K562 (cell line): Measurements from ENCODE around the gene AHCYL2. TPM values are rescaled to one million over a fixed set of nuclear protein-coding genes. Genes with fewer than 3 reads are reported as not detected.

ENCODE experiments used
- ATAC-seq: fragments of 200-7000 bp; cut with Tn5 transposase; 3 replicates; pipeline ENCODE4 v1.9.1; 2020; ENCODE audit warnings: moderate library complexity
- BruUV-seq: library from RNA; stranded (reverse); fragments of 400-500 nt; replicated peaks from 2 replicates; lab custom pipeline; 2021; lab: Mats Ljungman, UMichigan
- CTCF ChIA-PET: fragments of 300-600 bp; formaldehyde crosslinking; extraction: SDS; loops from one replicate; lab custom pipeline; 2021; ENCODE audit warnings: low intra/inter-chr PET ratio; lab: Yijun Ruan, JAX
- POLR2A ChIA-PET: fragments of 300-600, 350-650 bp; sonication (Branson Sonifier 250); formaldehyde crosslinking; extraction: SDS; loops from one replicate; lab custom pipeline; 2021; ENCODE audit warnings: antibody characterized with exemption, inconsistent platforms; lab: Yijun Ruan, JAX
- DNase-seq, 4 experiments: peaks; one replicate each; pipeline versions ENCODE4 v3.0.0 to v3.0.0-alpha.2; 2011 to 2018; ENCODE audit warnings: low spot score in 3 of 4, mixed read lengths in 3 of 4; ENCODE audit errors: extremely low read depth in 1 of 4
- FAIRE-seq: peaks from 2 replicates; lab custom pipeline; 2011; peaks lifted over from hg19 to GRCh38; lab: Jason Lieb, UNC
- H2AFZ ChIP-seq: 2 replicates; pipeline ENCODE4 v1.6.0; 2011; ENCODE audit warnings: low read depth, low read length, control low read depth, inconsistent platforms
- H3K27ac ChIP-seq: fragments of 200-600 bp; 3 replicates; pipeline ENCODE4 v1.8.0; 2011; ENCODE audit warnings: low read depth, mild to moderate bottlenecking, control low read depth, inconsistent platforms, low read length, moderate library complexity, mixed read lengths; ENCODE audit errors: extremely low read depth
- H3K27me3 ChIP-seq, 2 experiments: fragments of 300-600 bp in 1 of 2; 2 replicates in 1 of 2; 3 replicates in 1 of 2; pipeline versions ENCODE4 v1.6.0 to v1.8.0; 2011; ENCODE audit warnings: inconsistent platforms in 2 of 2, low read length in 2 of 2, mild to moderate bottlenecking in 1 of 2, mixed read lengths in 1 of 2, moderate library complexity in 1 of 2; ENCODE audit not compliant: control insufficient read depth in 2 of 2, insufficient read depth in 2 of 2
- H3K36me3 ChIP-seq: fragments of 300-600 bp; 3 replicates; pipeline ENCODE4 v1.8.0; 2011; ENCODE audit warnings: mild to moderate bottlenecking, low read length, inconsistent platforms; ENCODE audit not compliant: control insufficient read depth, insufficient read depth
- H3K4me1 ChIP-seq, 2 experiments: fragments of 200-600 bp in 1 of 2; replicated peaks in 1 of 2; 2 replicates in 1 of 2; 3 replicates in 1 of 2; pipeline versions ENCODE4 v1.5.1 to v1.8.0; 2011; ENCODE audit warnings: inconsistent platforms in 2 of 2, low read length in 2 of 2, mild to moderate bottlenecking in 1 of 2, mixed read lengths in 1 of 2, moderate library complexity in 1 of 2; ENCODE audit not compliant: control insufficient read depth in 2 of 2, insufficient read depth in 2 of 2
- H3K4me2 ChIP-seq: 2 replicates; pipeline ENCODE4 v1.6.1; 2011; ENCODE audit warnings: low read length, control low read depth, inconsistent platforms, mixed read lengths; ENCODE audit not compliant: insufficient read depth
- H3K4me3 ChIP-seq: fragments of 200-600 bp; sonication (generic), shearing (Covaris generic); 2 replicates; pipeline ENCODE4 v1.5.1; 2016; ENCODE audit warnings: control low read depth, inconsistent platforms
- H3K79me2 ChIP-seq: fragments of 200-600 bp; 3 replicates; pipeline ENCODE4 v1.8.0; 2011; ENCODE audit warnings: low read length, inconsistent platforms; ENCODE audit not compliant: control insufficient read depth, insufficient read depth
- H3K9ac ChIP-seq, 2 experiments: 2 replicates each; pipeline versions ENCODE4 v1.6.0 to v1.6.1; 2011; ENCODE audit warnings: low read depth in 2 of 2, low read length in 2 of 2, control low read depth in 1 of 2, inconsistent platforms in 1 of 2, mild to moderate bottlenecking in 1 of 2, mixed read lengths in 1 of 2; ENCODE audit not compliant: insufficient read depth in 1 of 2
- H3K9me1 ChIP-seq: one replicate; pipeline ENCODE4 v1.6.0; 2011; ENCODE audit warnings: inconsistent platforms, mild to moderate bottlenecking, low read length, moderate library complexity; ENCODE audit not compliant: control insufficient read depth, insufficient read depth
- H3K9me3 ChIP-seq: replicated peaks from 2 replicates; pipeline ENCODE4 v1.5.1; 2011; ENCODE audit warnings: low read depth, low read length, inconsistent platforms; ENCODE audit not compliant: control insufficient read depth, insufficient read depth
- H4K20me1 ChIP-seq: replicated peaks from 2 replicates; pipeline ENCODE4 v1.6.1; 2011; ENCODE audit warnings: low read length, inconsistent platforms, mixed read lengths; ENCODE audit not compliant: control insufficient read depth, insufficient read depth
- ATF7 ChIP-seq: fragments of 450-650 bp; IDR thresholded peaks from 2 replicates; pipeline ENCODE4 v1.7.1; 2014; ENCODE audit warnings: mild to moderate bottlenecking, moderate library complexity
- CBFB ChIP-seq: sonication (generic); formaldehyde crosslinking; IDR thresholded peaks from 2 replicates; pipeline ENCODE4 v1.4.0; 2020; ENCODE audit warnings: mild to moderate bottlenecking, missing genetic modification reagents
- CTBP1 ChIP-seq: fragments of 450-650 bp; IDR thresholded peaks from 2 replicates; pipeline ENCODE4 v1.6.1; 2016; ENCODE audit warnings: borderline replicate concordance
- GATA2 ChIP-seq: sonication (generic); formaldehyde crosslinking; IDR thresholded peaks from 2 replicates; pipeline ENCODE4 v1.4.0; 2020; ENCODE audit warnings: mild to moderate bottlenecking, missing genetic modification reagents
- MTA3 ChIP-seq: fragments of 450-650 bp; formaldehyde crosslinking; IDR thresholded peaks from 2 replicates; pipeline ENCODE4 v1.6.1; 2017; ENCODE audit warnings: mild to moderate bottlenecking, borderline replicate concordance
- POLR2H ChIP-seq: IDR thresholded peaks from 2 replicates; pipeline ENCODE4 v1.6.1; 2016; ENCODE audit warnings: missing genetic modification characterization, low read depth, mild to moderate bottlenecking, control low read depth, missing compliant biosample characterization, moderate library complexity
- REST ChIP-seq, 2 experiments: fragments of 450-650 bp; formaldehyde crosslinking in 1 of 2; IDR thresholded peaks; 2 replicates each; pipeline versions ENCODE4 v1.4.0 to v1.6.1; 2014 to 2020; ENCODE audit warnings: mild to moderate bottlenecking in 2 of 2, borderline replicate concordance in 1 of 2, low read depth in 1 of 2
- STAG1 ChIP-seq: sonication (generic); formaldehyde crosslinking; IDR thresholded peaks from 2 replicates; pipeline ENCODE4 v1.5.0; 2020; ENCODE audit warnings: missing genetic modification reagents, borderline replicate concordance
- SUPT5H ChIP-seq: fragments of 450-650 bp; IDR thresholded peaks from 2 replicates; pipeline ENCODE4 v1.6.1; 2016
- WGBS: fragments of 100-300 bp; shearing (Covaris generic); methylation state at CpG from one replicate; pipeline ENCODE4 v1.1.6; 2016; ENCODE audit warnings: low coverage, mixed read lengths; ENCODE audit not compliant: insufficient coverage; ENCODE audit errors: missing lambda C conversion rate; 5-methylcytosine and 5-hydroxymethylcytosine counted together
- in situ Hi-C: fragments of 300-500 bp; cut with MboI; formaldehyde crosslinking; loops from 4 replicates; pipeline ENCODE4 v1.15.0; 2018; ENCODE audit warnings: inconsistent platforms, mixed read lengths
- intact Hi-C: fragments of 100-400 bp; cut with micrococcal nuclease; formaldehyde crosslinking; loops from 2 replicates; pipeline ENCODE4 v1.14.2; 2022
- polyA plus RNA-seq, 8 experiments: library from polyadenylated mRNA; depleted of rRNA in 4 of 8; stranded (reverse) in 5 of 8; unstranded in 3 of 8; fragments of >200 nt; fragmentation: Nextera tagmentation in 2 of 8; fragmentation: Illumina TruSeq in 1 of 8; extraction: Ambion mirVana in 2 of 8; extraction: Trizol in 1 of 8; gene quantifications; 2 replicates each; pipeline versions ENCODE4 v1.2.1 to v1.2.3, GENCODE V29; 2011 to 2014; ENCODE audit warnings: inconsistent platforms in 1 of 8, missing spikeins in 1 of 8
- total RNA-seq, 7 experiments: library from RNA; depleted of rRNA in 6 of 7; stranded (reverse); fragments of >200 nt in 6 of 7; fragmentation: Illumina TruSeq in 2 of 7; extraction: Trizol in 2 of 7; gene quantifications; 2 replicates each; pipeline versions ENCODE4 v1.2.1 to v1.2.3, GENCODE V29; 2011 to 2021; ENCODE audit warnings: low replicate concordance in 1 of 7
- TF ChIP-seq, protein P1 (sequence below): sonication (generic); formaldehyde crosslinking; IDR thresholded peaks from 2 replicates; pipeline ENCODE4 v1.8.0; 2022; ENCODE audit warnings: missing genetic modification reagents, mild to moderate bottlenecking, moderate library complexity, borderline replicate concordance
- TF ChIP-seq, protein P2 (sequence below): fragments of 450-650 bp; formaldehyde crosslinking; IDR thresholded peaks from 2 replicates; pipeline ENCODE4 v1.4.0; 2020; ENCODE audit warnings: mild to moderate bottlenecking, moderate library complexity

AHCYL2 gene
- total and polyA plus RNA-seq, 9 of the 15 experiments (the other 6 are each of a cell fraction or from before 2014, with no cell fraction given), result 0.93 to 10.5 (median 5.2) TPM

- no TSS peak for BruUV-seq
- ATAC-seq (peak; percentile 75), FAIRE-seq (peak; percentile 92), DNase-seq (peak; percentile 42 to 77 (median 54))
- H3K9me3 ChIP-seq, result no peaks in the 10 kb centered on the region
- no peaks in the 10 kb centered on the region for H3K36me3 ChIP-seq
- intact Hi-C loops (loop anchor here (5.0 kb wide), 2 partner anchors 122 to 292 kb away; no protein-coding TSS in a partner anchor), in situ Hi-C loops (no loop called here)
- WGBS, result 13% methylated on average over 15 of the region's 15 CpGs
- peak overlapping the region; percentile 57 for H2AFZ ChIP-seq
- peaks cover 35 to 60% of the 10 kb centered on the region in 2 experiments for H3K27me3 ChIP-seq
- CTCF ChIA-PET, result interaction anchor here (0.6 to 1.2 kb wide), 7 partner anchors 25 to 786 kb away, joined by 3 read pairs; partner anchors contain the start of gene SMO
- no peaks in the 10 kb centered on the region for H3K79me2 ChIP-seq
- H3K9ac ChIP-seq, result no peak overlapping the region
- POLR2A ChIA-PET, result interaction anchor here (0.8 to 1.8 kb wide), 6 partner anchors 8 to 381 kb away, joined by 3 to 5 read pairs (median 3); partner anchors contain the start of genes AHCYL2 and TNPO3
- no peaks in the 10 kb centered on the region for H3K9me1 ChIP-seq
- peaks cover 6% of the 10 kb centered on the region; the same call in 1 of the 2 replicates for H4K20me1 ChIP-seq
- peaks cover 5 to 7% of the 10 kb centered on the region in 2 experiments; a peak in 3 of 5 replicates for H3K4me1 ChIP-seq
- no peak overlapping the region for H3K4me3 ChIP-seq
- peak overlapping the region; percentile 62 for H3K4me2 ChIP-seq
- no peak overlapping the region for H3K27ac ChIP-seq
- 0 out of 2 replicates have a peak, but pooled peaks have one; percentile 23 for TF ChIP-seq ATF7
- 0 out of 2 replicates have a peak, but pooled peaks have one; percentile 52 for TF ChIP-seq CBFB (CRISPR knock-in tag)
- TF ChIP-seq SUPT5H, result no peak
- TF ChIP-seq, protein P1, sequence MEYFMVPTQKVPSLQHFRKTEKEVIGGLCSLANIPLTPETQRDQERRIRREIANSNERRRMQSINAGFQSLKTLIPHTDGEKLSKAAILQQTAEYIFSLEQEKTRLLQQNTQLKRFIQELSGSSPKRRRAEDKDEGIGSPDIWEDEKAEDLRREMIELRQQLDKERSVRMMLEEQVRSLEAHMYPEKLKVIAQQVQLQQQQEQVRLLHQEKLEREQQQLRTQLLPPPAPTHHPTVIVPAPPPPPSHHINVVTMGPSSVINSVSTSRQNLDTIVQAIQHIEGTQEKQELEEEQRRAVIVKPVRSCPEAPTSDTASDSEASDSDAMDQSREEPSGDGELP (CRISPR knock-in tag), result peak; percentile 76
- peak; percentile 45; the same call in 1 of the 2 replicates for TF ChIP-seq MTA3
- peak; percentile 83 for TF ChIP-seq GATA2 (CRISPR knock-in tag)
- TF ChIP-seq, protein P2, sequence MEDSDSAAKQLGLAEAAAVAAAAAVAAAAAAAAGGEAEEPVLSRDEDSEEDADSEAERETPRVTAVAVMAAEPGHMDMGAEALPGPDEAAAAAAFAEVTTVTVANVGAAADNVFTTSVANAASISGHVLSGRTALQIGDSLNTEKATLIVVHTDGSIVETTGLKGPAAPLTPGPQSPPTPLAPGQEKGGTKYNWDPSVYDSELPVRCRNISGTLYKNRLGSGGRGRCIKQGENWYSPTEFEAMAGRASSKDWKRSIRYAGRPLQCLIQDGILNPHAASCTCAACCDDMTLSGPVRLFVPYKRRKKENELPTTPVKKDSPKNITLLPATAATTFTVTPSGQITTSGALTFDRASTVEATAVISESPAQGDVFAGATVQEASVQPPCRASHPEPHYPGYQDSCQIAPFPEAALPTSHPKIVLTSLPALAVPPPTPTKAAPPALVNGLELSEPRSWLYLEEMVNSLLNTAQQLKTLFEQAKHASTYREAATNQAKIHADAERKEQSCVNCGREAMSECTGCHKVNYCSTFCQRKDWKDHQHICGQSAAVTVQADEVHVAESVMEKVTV, result 0 out of 2 replicates have a peak, but pooled peaks have one; percentile 9
- TF ChIP-seq REST (IDR thresholded peaks at IDR 0.05; ENCODE audit: borderline replicate concordance), result peak; percentile 59; the same call in 1 of the 2 replicates
- TF ChIP-seq REST (CRISPR knock-in tag; IDR thresholded peaks at IDR 0.05; ENCODE audit: low read depth), result no peak
- TF ChIP-seq STAG1 (CRISPR knock-in tag), result peak; percentile 89
- TF ChIP-seq CTBP1, result peak; percentile 93
- TF ChIP-seq POLR2H (tag), result no peak
Measured at GRCh38 chr7:129213828-129214227, 11.0 kb upstream of the AHCYL2 start.
